Nucleus accumbens (tissue), 56 donors: Measurements from ENCODE around the gene WDR7.

Experiments
- DNase-seq, 56 donors: peaks; one replicate each; lab custom pipeline; 2025; lab: John Stamatoyannopoulos, UW

Gene WDR7

GRCh38 chr18:56929886-56930285, 278.7 kb downstream of the WDR7 start:
- peak in 14 of 56 donors; percentile 1 to 38 (median 8) for DNase-seq

DNA sequence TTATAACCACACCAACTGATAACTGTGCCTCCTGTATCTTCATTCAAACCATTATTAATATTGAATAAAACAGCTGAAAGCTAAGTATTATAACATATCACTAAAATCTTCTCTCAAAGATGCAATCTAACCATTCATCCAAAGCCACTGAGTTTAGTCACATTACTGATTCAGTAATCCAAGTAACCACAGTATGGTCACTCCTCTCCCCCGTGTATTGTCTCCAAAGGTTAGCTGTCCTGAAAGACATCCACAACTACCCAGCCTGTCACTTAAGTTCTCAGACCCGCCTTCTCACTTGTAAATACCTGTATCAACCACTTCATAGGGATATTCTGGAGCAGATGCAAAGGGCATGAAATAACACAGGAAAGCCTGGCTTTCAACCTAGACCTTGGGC, 282.3 kb downstream of the WDR7 start:
- no peak for DNase-seq

DNA sequence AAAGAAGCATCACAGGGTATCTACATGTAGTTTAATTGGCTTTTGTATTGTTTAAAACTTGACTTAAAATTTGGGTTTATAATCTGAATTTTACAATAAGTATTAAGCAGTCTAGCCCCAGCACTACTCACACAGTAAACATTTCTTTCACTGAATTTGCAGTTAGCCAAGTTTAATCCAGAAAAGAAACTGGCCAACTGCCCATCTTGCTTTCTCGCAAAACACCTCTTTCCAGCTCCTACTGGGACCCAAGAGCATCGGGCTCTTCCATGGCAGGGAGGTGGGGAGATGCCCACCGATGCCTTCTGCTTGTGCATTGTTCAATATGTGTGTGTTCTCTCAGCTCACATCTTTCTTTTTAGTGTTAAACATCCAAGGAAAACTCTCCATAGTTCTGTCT, 283.0 kb downstream of the WDR7 start:
- DNase-seq = no peak

DNA sequence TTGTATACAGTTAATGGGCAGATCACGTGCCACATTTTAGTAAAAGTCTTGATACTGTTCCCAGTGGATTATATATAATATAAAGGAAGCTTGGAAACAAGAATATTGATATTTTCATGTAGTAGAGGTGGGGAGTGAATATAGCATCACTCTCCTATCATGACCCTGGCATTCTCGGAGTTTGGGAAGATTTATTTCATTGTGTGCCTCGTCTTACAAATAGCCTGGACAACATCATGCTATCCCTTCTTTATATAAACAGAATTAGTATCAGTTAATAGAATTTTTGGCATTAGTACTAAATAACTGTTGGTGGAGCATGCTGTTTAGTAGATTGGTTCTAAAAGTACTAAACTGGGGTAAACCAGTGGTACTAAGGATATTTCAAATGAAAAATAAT, 283.7 kb downstream of the WDR7 start:
- no peak for DNase-seq

- no peak for DNase-seq
Observed at GRCh38 chr18:56935434-56936040, 284.4 kb downstream of the WDR7 start.

GRCh38 chr18:56936457-56936856, 285.3 kb downstream of the WDR7 start:
- DNase-seq = no peak

GRCh38 chr18:56937874-56938430, 286.8 kb downstream of the WDR7 start:
- DNase-seq = no peak

DNA sequence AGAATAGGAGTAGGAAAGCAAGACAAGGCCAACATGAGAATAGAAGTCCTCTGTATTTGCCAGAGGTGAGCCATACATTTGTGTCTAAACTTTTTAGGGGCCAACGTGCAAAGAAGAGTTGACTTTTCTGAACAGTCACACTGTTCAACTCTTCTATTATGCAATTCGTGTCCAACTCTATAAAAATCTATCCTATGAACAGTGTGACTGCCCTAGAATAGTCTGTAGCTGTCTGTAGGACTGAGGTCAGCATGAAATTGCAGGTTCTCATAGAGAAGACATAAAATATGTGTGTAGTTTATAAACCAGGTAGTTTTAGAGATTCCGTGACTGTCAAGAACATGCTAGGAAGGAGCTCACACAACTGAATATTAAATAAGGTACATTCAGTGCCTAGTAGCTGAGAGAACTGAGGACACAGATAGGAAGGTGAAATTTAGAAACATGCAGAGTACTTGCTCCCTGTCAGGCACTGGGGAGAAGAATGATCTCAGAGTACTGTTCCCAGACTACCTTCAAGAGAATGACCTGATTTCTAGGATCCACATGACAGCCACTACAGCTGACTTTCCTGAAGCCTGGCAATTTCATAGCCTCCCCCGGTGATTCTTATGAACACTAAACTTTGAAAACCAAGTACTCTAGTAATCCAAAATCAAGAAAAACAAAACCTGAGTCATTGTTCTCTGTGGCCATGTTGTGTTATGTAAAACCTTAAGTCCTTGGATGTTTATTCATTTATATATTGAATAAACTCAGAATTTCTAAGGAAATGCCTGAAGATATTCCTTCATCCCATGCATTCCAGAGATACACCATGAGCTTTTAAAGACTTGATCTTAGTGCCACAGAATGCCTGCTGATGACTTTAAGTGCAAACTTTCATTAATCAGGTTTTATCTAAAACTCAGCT, 294.3 kb downstream of the WDR7 start:
- peak in 15 of 56 donors; percentile 0 to 39 (median 9) for DNase-seq

DNA sequence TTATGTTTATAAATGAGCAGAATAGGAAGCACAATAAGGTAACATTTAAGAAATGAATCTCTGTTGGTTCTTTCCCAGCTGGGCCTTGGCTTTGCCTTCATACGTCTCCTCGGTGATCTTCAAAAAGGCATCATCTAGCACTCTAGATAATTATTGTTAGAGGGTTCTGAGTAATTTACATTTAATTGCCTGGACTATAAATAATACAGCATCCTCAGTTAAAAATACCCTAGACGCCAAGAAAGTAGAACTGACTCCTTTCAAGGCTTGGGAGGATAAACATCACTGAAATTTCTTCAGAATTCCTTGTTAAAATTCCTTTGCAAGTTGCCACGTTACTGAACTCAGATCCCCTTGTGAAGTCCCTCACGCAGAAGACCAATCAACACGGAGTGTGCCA, 296.1 kb downstream of the WDR7 start:
- no peak for DNase-seq

DNA sequence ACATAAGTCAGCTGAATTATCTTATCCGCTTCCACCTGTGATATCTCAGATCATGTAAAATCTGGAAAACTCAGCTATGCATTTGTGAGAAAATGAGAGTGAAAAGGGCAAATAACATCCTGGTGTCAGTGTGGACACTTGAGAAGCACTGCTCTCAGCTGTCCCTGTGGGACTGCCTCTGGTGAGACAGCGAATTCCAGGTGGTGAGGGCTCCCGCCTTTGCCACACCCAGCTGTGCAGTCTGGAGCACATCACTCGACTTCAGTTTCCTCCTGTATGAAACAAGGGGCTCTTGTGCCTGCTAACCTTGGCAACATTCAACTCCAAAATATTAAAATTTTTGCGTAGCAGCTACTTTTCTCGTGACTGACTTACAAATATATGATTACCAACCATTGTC, 300.9 kb downstream of the WDR7 start:
- DNase-seq = no peak

DNA sequence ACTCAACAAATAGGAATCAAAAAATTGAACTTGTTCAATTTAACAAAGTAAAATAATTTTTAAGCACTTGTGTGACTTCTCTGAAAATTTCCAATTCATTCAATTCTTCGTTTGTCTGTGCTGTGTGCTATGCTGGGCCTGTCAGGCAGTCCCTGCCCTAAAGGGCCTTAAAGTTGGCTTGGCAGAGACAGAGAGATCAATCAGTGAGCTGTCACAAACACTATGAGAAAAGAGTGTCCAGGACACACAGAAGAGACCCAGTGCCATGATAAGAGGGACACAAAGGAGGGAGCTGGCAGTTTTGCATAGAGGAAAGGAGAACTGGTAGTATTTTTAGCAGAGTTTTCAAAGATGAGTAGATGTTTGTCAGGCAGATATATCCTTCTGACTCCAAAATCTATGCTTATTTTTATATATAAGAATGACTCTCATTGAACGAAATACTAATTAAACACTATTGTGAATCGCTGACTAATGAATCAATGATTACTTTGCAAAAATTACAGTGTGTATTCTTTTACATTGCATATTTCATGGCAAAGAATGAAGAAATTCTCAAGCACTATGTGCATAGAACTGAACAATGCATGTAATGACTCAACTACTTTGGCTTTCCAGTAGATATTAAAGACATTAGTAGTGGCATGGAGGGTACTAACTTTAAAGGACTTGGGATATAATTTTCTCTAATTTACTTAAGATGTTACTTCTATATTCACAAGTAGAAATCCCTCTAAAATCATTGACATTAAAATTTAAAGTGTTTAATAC, 302.5 kb downstream of the WDR7 start:
- DNase-seq = no peak

GRCh38 chr18:56955490-56955889, 304.3 kb downstream of the WDR7 start:
- no peak for DNase-seq

GRCh38 chr18:56959120-56959519, 308.0 kb downstream of the WDR7 start:
- DNase-seq = no peak

DNA sequence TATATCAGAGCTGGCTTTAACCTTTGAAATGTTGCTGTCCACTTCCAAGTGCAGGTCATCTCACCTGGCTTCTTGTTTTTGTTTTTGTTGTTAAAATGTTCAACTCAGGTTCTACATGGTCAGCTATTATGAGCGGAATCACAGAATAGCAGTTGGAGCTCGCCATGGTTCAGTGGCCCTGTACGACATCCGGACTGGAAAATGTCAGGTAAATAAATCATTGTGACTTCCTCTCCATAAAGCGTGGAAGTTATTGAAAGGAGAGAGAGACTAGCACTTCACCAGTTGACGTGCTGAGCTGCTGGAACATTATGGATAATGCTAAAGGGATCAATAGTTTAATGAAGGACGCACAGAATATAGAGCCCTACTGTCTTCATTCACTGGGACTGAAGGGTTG, 311.2 kb downstream of the WDR7 start:
- no peak for DNase-seq

- DNase-seq = no peak
Observed at GRCh38 chr18:56967035-56967434, 315.9 kb downstream of the WDR7 start.

- DNase-seq = no peak
Observed at GRCh38 chr18:56973487-56973886, 322.3 kb downstream of the WDR7 start.

DNA sequence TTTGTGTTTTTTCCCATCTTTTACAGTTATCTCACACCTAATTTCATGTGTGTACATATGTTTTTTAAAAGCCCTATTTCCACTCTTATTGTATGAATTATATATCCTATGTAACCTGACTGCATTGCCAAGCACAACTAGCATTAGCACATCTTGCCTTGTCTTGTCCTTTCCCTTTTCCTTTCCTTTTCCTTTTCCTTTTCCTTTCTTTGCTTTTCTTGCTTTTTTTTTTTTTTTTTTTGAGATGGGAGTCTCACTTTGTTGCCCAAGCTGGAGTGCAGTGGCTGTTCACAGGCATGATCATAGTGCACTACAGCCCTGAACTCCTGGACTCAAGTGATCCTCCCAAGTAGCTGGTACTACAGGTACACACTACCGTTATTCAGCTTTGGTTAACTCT, 323.0 kb downstream of the WDR7 start:
- no peak for DNase-seq

DNA sequence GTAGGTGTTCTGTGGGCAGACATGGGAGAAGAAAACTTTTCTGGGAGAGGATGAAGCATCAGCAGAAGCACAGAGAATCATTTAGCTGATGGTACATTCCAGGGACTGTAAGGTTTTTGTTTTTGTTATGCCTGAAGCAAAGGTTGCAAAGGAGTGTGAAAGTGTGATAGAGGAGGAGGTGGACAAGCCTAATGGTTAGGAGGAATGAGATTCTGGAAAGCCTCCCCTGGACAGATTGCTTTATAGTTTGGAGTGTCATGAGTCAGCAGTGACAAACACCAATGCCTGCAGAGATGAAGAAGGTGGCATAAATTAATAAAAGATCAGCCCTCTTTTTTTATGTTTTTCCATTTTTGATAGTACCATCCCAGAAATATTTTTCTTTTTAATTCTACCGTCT, 324.1 kb downstream of the WDR7 start:
- no peak for DNase-seq

- DNase-seq = peak in 1 of 56 donors; percentile 0
Observed at GRCh38 chr18:56977309-56977708, 326.1 kb downstream of the WDR7 start.

DNA sequence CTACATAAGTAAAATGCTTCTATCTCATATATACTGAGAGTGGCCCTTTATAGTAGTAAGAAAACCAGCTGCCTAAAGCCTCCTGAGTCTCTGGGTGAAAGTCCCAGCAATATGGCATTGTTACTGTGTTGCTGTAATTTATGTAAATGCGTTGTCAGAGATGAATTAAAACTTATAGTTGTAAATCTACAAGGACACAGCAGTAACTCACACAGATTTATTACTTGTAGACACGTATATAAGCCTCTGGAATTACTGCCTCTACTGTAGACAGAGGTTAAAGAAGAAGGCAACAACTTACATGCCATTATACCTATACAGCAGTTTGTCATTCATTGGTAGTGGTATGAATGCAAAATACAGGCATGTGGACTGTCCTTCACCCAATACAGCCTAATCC, 326.6 kb downstream of the WDR7 start:
- no peak for DNase-seq

- no peak for DNase-seq
Observed at GRCh38 chr18:56980151-56980550, 329.0 kb downstream of the WDR7 start.
